GM19395 (cell line): ENCODE measurements around the gene POU2AF3.

ENCODE experiments used
- ATAC-seq: cut with Tn5 transposase; IDR thresholded peaks from one replicate; pipeline ENCODE4 v1.9.1; 2021; ENCODE audit warnings: mild to moderate bottlenecking, moderate library complexity; ENCODE audit not compliant: unreplicated experiment

The POU2AF3 gene

GRCh38 chr11:111350811-111351210 lies 52.5 kb downstream of the POU2AF3 start:
- no peak for ATAC-seq

- no peak for ATAC-seq
These were observed 53.2 kb downstream of the POU2AF3 start for GRCh38 chr11:111351374-111352055.

GRCh38 chr11:111352231-111352746 lies 53.9 kb downstream of the POU2AF3 start:
- no peak for ATAC-seq

GRCh38 chr11:111352935-111353710 lies 54.8 kb downstream of the POU2AF3 start:
- no peak for ATAC-seq

- ATAC-seq = no peak
These were observed 55.6 kb downstream of the POU2AF3 start for GRCh38 chr11:111353776-111354600.

GRCh38 chr11:111354601-111354891 lies 56.2 kb downstream of the POU2AF3 start:
- ATAC-seq = no peak

- no peak for ATAC-seq
These were observed 56.8 kb downstream of the POU2AF3 start for GRCh38 chr11:111355101-111355500.

- no peak for ATAC-seq
These were observed 57.8 kb downstream of the POU2AF3 start for GRCh38 chr11:111355956-111356659.

- no peak for ATAC-seq
These were observed 58.3 kb downstream of the POU2AF3 start for GRCh38 chr11:111356660-111357048.

GRCh38 chr11:111357150-111358037 lies 59.0 kb downstream of the POU2AF3 start:
- ATAC-seq = no peak
